ENCODE measurements around the gene TNFRSF18. TPM values are rescaled to one million over a fixed set of nuclear protein-coding genes. Genes with fewer than 3 reads are reported as not detected.

TNFRSF18 gene
- total and polyA plus RNA-seq, 2 experiments from 2014 or later, result 1.1 to 1.5 TPM

GRCh38 chr1:1212780-1213344 is 6.5 kb upstream of the TNFRSF18 start:
- Mint-ChIP-seq H3K9me3 (no peaks in the 10 kb centered on the region; the same call in 2 of the 3 replicates), H3K4me3 (no peak overlapping the region), H3K4me1 (no peaks in the 10 kb centered on the region), H3K27me3 (ENCODE audit: insufficient read depth, low read depth, poor library complexity) (peaks cover 10% of the 10 kb centered on the region), H3K27ac (no peak overlapping the region), H3K36me3 (ENCODE audit: low read depth) (peaks cover 8% of the 10 kb centered on the region; the same call in 2 of the 3 replicates)
- DNase-seq (ENCODE audit: low spot score), result no peak
- TF ChIP-seq, protein P1, sequence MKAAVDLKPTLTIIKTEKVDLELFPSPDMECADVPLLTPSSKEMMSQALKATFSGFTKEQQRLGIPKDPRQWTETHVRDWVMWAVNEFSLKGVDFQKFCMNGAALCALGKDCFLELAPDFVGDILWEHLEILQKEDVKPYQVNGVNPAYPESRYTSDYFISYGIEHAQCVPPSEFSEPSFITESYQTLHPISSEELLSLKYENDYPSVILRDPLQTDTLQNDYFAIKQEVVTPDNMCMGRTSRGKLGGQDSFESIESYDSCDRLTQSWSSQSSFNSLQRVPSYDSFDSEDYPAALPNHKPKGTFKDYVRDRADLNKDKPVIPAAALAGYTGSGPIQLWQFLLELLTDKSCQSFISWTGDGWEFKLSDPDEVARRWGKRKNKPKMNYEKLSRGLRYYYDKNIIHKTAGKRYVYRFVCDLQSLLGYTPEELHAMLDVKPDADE (IDR thresholded peaks at IDR 0.05), result no peak
- TF ChIP-seq JUNB (IDR thresholded peaks at IDR 0.05; ENCODE audit: unreplicated experiment), result no peak
- TF ChIP-seq STAT1 (IDR thresholded peaks at IDR 0.05; ENCODE audit: unreplicated experiment), result no peak
- no peak for TF ChIP-seq REST (IDR thresholded peaks at IDR 0.05; ENCODE audit: unreplicated experiment)
- TF ChIP-seq POLR2AphosphoS5 (IDR thresholded peaks at IDR 0.05; ENCODE audit: low read depth), result no peak
- no peak for TF ChIP-seq ZNF331 (CRISPR knock-in tag; IDR thresholded peaks at IDR 0.05; ENCODE audit: low read depth)
- TF ChIP-seq, protein P2, sequence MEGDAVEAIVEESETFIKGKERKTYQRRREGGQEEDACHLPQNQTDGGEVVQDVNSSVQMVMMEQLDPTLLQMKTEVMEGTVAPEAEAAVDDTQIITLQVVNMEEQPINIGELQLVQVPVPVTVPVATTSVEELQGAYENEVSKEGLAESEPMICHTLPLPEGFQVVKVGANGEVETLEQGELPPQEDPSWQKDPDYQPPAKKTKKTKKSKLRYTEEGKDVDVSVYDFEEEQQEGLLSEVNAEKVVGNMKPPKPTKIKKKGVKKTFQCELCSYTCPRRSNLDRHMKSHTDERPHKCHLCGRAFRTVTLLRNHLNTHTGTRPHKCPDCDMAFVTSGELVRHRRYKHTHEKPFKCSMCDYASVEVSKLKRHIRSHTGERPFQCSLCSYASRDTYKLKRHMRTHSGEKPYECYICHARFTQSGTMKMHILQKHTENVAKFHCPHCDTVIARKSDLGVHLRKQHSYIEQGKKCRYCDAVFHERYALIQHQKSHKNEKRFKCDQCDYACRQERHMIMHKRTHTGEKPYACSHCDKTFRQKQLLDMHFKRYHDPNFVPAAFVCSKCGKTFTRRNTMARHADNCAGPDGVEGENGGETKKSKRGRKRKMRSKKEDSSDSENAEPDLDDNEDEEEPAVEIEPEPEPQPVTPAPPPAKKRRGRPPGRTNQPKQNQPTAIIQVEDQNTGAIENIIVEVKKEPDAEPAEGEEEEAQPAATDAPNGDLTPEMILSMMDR (conservative IDR thresholded peaks at IDR 0.05; ENCODE audit: low read depth in 2 of 2), result no peak
- TF ChIP-seq EZH2phosphoT487 (IDR thresholded peaks at IDR 0.05; ENCODE audit: unreplicated experiment), result no peak
- no peak for TF ChIP-seq NANOG (IDR thresholded peaks at IDR 0.05; ENCODE audit: borderline replicate concordance)
- TF ChIP-seq, protein P3, sequence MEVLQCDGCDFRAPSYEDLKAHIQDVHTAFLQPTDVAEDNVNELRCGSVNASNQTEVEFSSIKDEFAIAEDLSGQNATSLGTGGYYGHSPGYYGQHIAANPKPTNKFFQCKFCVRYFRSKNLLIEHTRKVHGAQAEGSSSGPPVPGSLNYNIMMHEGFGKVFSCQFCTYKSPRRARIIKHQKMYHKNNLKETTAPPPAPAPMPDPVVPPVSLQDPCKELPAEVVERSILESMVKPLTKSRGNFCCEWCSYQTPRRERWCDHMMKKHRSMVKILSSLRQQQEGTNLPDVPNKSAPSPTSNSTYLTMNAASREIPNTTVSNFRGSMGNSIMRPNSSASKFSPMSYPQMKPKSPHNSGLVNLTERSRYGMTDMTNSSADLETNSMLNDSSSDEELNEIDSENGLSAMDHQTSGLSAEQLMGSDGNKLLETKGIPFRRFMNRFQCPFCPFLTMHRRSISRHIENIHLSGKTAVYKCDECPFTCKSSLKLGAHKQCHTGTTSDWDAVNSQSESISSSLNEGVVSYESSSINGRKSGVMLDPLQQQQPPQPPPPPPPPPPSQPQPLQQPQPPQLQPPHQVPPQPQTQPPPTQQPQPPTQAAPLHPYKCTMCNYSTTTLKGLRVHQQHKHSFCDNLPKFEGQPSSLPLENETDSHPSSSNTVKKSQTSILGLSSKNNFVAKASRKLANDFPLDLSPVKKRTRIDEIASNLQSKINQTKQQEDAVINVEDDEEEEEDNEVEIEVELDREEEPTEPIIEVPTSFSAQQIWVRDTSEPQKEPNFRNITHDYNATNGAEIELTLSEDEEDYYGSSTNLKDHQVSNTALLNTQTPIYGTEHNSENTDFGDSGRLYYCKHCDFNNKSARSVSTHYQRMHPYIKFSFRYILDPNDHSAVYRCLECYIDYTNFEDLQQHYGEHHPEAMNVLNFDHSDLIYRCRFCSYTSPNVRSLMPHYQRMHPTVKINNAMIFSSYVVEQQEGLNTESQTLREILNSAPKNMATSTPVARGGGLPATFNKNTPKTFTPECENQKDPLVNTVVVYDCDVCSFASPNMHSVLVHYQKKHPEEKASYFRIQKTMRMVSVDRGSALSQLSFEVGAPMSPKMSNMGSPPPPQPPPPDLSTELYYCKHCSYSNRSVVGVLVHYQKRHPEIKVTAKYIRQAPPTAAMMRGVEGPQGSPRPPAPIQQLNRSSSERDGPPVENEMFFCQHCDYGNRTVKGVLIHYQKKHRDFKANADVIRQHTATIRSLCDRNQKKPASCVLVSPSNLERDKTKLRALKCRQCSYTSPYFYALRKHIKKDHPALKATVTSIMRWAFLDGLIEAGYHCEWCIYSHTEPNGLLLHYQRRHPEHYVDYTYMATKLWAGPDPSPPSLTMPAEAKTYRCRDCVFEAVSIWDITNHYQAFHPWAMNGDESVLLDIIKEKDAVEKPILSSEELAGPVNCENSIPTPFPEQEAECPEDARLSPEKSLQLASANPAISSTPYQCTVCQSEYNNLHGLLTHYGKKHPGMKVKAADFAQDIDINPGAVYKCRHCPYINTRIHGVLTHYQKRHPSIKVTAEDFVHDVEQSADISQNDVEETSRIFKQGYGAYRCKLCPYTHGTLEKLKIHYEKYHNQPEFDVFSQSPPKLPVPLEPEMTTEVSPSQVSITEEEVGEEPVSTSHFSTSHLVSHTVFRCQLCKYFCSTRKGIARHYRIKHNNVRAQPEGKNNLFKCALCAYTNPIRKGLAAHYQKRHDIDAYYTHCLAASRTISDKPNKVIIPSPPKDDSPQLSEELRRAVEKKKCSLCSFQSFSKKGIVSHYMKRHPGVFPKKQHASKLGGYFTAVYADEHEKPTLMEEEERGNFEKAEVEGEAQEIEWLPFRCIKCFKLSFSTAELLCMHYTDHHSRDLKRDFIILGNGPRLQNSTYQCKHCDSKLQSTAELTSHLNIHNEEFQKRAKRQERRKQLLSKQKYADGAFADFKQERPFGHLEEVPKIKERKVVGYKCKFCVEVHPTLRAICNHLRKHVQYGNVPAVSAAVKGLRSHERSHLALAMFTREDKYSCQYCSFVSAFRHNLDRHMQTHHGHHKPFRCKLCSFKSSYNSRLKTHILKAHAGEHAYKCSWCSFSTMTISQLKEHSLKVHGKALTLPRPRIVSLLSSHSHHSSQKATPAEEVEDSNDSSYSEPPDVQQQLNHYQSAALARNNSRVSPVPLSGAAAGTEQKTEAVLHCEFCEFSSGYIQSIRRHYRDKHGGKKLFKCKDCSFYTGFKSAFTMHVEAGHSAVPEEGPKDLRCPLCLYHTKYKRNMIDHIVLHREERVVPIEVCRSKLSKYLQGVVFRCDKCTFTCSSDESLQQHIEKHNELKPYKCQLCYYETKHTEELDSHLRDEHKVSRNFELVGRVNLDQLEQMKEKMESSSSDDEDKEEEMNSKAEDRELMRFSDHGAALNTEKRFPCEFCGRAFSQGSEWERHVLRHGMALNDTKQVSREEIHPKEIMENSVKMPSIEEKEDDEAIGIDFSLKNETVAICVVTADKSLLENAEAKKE (CRISPR knock-in tag; IDR thresholded peaks at IDR 0.05), result no peak
- TF ChIP-seq EZH2 (IDR thresholded peaks at IDR 0.05; ENCODE audit: low read depth, unreplicated experiment), result no peak
- TF ChIP-seq ZNF114 (CRISPR knock-in tag; IDR thresholded peaks at IDR 0.05), result no peak
- no peak for TF ChIP-seq CREB1 (CRISPR knock-in tag; IDR thresholded peaks at IDR 0.05; ENCODE audit: low read depth)
- H3K4me1 ChIP-seq (ENCODE audit: insufficient read depth), result no peaks in the 10 kb centered on the region
- no peak for ATAC-seq
- no peak overlapping the region for H3K27ac ChIP-seq (ENCODE audit: low read depth)
- no peaks in the 10 kb centered on the region; the same call in 1 of the 2 replicates for H4K20me1 ChIP-seq (replicated peaks; ENCODE audit: insufficient read depth)
- H3K36me3 ChIP-seq (ENCODE audit: insufficient read depth), result peaks cover 4% of the 10 kb centered on the region; the same call in 1 of the 2 replicates
- H3K4me2 ChIP-seq, result no peak overlapping the region
- H3K4me3 ChIP-seq, result no peak overlapping the region
- H2AFZ ChIP-seq, result no peak overlapping the region
- no peaks in the 10 kb centered on the region for H3K79me2 ChIP-seq (replicated peaks; ENCODE audit: insufficient read depth)
- no peaks in the 10 kb centered on the region for H3F3A ChIP-seq (replicated peaks; ENCODE audit: low read depth)
- no peaks in the 10 kb centered on the region for H3K9me2 ChIP-seq (ENCODE audit: insufficient read depth)
- H3K27me3 ChIP-seq (ENCODE audit: insufficient read depth), result no peaks in the 10 kb centered on the region
